Measurements from ENCODE around the gene TRMT5.

Gene TRMT5

DNA sequence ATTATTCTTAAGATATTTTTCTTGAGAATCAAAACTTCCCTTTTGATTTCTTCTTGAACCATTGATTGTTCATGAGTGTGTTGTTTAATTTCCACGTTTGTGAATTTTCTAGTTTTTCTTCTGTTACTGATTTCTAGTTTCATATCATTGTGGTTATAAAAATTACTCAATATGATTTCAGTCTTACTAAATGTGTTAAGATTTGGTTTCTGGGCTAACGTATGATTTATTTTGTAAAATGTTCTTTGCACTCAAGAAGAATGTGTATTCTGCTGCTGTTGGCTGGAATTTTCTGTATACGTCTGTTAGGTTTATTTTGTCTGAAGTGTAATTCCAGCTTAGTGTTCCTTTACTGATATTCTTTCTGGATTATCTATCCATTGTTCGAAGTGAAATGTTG is 24.7 kb downstream of the TRMT5 start:
- in situ Hi-C loops (cut with MboI; ENCODE audit: low pct_unique_long_range_greater_than_20kb, low sequenced_read_pairs, unreplicated experiment) = no loop called here
- DNase-seq (ENCODE audit: low spot score) = no peak
- no peak for TF ChIP-seq CTCF (IDR thresholded peaks at IDR 0.05; ENCODE audit: extremely low read depth, insufficient read depth, missing control alignments)

- DNase-seq (ENCODE audit: low spot score) = no peak
- in situ Hi-C loops (cut with MboI; ENCODE audit: low pct_unique_long_range_greater_than_20kb, low sequenced_read_pairs, unreplicated experiment) = no loop called here
- no peak for TF ChIP-seq CTCF (IDR thresholded peaks at IDR 0.05; ENCODE audit: extremely low read depth, insufficient read depth, missing control alignments)
Measured at GRCh38 chr14:60951776-60952435, 29.0 kb downstream of the TRMT5 start.

DNA sequence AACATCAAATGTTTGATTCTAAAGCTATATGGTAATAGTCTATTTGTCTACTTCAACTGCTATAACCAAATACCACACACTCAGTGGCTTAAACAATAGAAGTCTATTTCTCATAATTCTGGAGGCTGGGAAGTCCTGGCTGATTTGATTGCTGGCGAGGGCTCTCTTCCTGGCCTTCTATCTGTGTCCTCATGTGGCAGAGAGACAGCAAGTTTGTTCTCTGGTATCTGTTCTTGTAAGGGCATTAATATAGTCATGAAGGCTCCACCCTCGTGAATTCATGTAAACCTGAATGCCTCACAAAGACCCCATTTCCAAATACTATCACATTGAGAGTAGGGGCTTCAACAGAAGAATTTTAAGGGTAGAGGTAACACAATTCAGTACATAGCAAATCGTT is 34.1 kb downstream of the TRMT5 start:
- in situ Hi-C loops (cut with MboI; ENCODE audit: low pct_unique_long_range_greater_than_20kb, low sequenced_read_pairs, unreplicated experiment) = no loop called here
- no peak for TF ChIP-seq CTCF (IDR thresholded peaks at IDR 0.05; ENCODE audit: extremely low read depth, insufficient read depth, missing control alignments)
- no peak for DNase-seq (ENCODE audit: low spot score)

GRCh38 chr14:60945984-60946383 is 34.9 kb downstream of the TRMT5 start:
- no peak for TF ChIP-seq CTCF (IDR thresholded peaks at IDR 0.05; ENCODE audit: extremely low read depth, insufficient read depth, missing control alignments)
- in situ Hi-C loops (cut with MboI; ENCODE audit: low pct_unique_long_range_greater_than_20kb, low sequenced_read_pairs, unreplicated experiment) = no loop called here
- DNase-seq (ENCODE audit: low spot score) = no peak

DNA sequence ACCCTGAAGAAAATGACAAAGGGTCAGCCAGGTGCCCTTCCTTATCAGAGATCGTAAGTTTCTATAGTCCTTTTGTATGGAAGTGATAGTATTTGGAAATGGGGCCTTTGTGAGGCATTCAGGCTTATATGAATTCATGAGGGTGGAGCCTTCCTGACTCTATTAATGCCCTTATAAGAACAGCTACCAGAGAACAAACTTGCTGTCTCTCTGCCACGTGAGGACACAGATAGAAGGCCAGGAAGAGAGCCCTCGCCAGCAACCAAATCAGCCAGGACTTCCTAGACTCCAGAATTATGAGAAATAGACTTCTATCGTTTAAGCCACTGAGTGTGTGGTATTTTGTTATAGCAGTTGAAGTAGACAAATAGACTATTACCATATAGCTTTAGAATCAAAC is 36.7 kb downstream of the TRMT5 start:
- no peak for TF ChIP-seq CTCF (IDR thresholded peaks at IDR 0.05; ENCODE audit: extremely low read depth, insufficient read depth, missing control alignments)
- DNase-seq (ENCODE audit: low spot score) = no peak
- in situ Hi-C loops (cut with MboI; ENCODE audit: low pct_unique_long_range_greater_than_20kb, low sequenced_read_pairs, unreplicated experiment) = no loop called here

- in situ Hi-C loops (cut with MboI; ENCODE audit: low pct_unique_long_range_greater_than_20kb, low sequenced_read_pairs, unreplicated experiment) = no loop called here
- TF ChIP-seq CTCF (IDR thresholded peaks at IDR 0.05; ENCODE audit: extremely low read depth, insufficient read depth, missing control alignments) = no peak
- no peak for DNase-seq (ENCODE audit: low spot score)
Measured at GRCh38 chr14:60943637-60944032, 37.2 kb downstream of the TRMT5 start.

Measured in GM13977 (cell line).